ENCODE data around the gene PLTP.
A peak's percentile ranks its signal among the peaks of the same experiment; 100 is the strongest.
"Not testable (repeated sequence)": the region's sequence is repeated elsewhere in the genome, so short reads cannot be mapped to it uniquely, and the experiment has no call there.

The PLTP gene

DNA sequence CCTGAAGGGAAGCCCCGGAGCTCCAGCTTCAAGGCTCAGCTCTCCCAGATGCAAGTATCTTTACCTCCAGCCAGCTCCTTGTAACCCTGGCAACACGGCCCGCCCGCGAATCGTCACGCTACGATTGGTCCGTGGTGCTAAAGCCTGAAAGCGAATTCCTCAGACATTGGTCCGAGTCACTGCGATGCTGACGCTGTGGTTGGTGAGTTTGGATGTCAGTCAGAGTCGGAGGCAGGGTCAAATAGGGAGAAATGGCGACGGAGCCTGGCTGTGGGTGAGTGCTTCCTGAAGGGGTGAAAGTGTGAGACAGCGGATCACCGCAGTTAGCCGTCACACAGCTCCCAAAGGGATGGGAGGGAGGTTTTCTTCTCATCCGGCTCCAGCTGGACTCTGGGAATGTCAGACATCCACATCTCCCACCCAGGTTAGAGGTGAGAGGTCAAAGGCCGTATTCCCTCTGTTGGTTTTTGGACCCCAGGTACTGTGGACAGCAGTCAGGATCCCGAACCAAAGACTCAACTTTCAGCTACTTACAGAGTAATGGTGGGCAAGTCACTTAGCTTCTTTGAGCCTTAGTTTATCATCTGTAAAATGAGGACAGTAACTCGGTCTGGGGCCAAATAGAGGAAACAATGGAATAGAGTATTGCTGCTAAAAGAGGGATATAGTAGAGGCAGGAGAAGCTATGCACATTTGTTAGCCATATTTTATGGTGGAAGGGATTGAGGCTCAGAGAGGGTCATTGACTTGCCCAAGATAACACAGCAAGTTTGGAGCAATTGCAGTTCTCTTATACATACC is 30.8 kb downstream of the PLTP start, which contains the start of gene ZSWIM1:
Gene ZSWIM1, plus strand, starts transcription at position 240 of the 801 bp plus-strand sequence. CDS start 1,366 bp downstream, outside the sequence.
- Histone ChIP-seq H3K36me3 (ENCODE audit: control insufficient read depth, insufficient read depth, low read length) (peaks cover 44% of the 10 kb centered on the region), H3K9ac (ENCODE audit: low read depth, low read length) (peak within 1 kb of the TSS; percentile 66), H3K27me3 (ENCODE audit: control insufficient read depth, insufficient read depth, low read length) (no peaks in the 10 kb centered on the region), H3K27ac (ENCODE audit: low read depth, low read length) (peak within 1 kb of the TSS; percentile 85), H3K4me3 (ENCODE audit: low read depth, low read length) (peak within 1 kb of the TSS; percentile 88), H3K9me3 (ENCODE audit: control insufficient read depth, insufficient read depth, low read length) (no peaks in the 10 kb centered on the region), H3K4me1 (ENCODE audit: control insufficient read depth, insufficient read depth, low read length) (no peaks in the 10 kb centered on the region)

DNA sequence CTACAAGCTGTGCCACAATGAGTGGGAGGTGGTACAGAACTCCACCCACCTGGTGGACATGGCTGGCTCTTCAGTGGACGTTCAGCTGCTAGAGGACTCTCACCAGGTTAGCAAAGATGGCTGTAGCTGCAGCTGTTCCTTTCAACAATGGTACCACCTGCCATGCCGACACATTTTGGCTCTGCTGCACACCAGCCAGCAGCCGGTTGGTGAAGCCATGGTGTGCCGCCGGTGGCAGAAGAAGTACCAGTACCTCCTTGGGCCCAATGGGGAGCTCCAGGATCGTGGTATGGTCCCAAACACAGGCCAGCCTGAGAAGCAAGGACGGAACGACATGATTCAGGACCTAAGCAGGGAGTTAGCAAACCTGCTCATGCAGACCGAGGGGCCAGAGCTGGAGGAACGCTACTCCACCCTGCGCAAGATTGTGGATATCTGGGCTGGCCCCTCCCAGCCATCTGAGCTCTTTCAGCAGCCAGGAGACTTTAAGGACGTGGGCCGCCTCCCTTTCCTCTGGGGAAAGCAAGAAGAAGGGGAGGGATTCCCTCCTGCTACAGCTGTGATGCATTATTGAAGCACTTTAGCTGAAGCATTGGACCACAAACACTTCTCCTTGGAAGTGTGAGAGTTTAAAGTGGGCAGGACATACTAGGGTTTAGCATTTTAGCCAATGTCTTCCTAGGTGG is 33.7 kb downstream of the PLTP start:
- H3K4me1 ChIP-seq (ENCODE audit: control insufficient read depth, insufficient read depth, low read length), result no peaks in the 10 kb centered on the region
- H3K4me3 ChIP-seq (ENCODE audit: low read depth, low read length), result no peak overlapping the region
- H3K36me3 ChIP-seq (ENCODE audit: control insufficient read depth, insufficient read depth, low read length), result peaks cover 30% of the 10 kb centered on the region
- H3K27me3 ChIP-seq (ENCODE audit: control insufficient read depth, insufficient read depth, low read length), result no peaks in the 10 kb centered on the region
- H3K9ac ChIP-seq (ENCODE audit: low read depth, low read length), result no peak overlapping the region
- H3K27ac ChIP-seq (ENCODE audit: low read depth, low read length), result no peak overlapping the region
- no peaks in the 10 kb centered on the region for H3K9me3 ChIP-seq (ENCODE audit: control insufficient read depth, insufficient read depth, low read length)

DNA sequence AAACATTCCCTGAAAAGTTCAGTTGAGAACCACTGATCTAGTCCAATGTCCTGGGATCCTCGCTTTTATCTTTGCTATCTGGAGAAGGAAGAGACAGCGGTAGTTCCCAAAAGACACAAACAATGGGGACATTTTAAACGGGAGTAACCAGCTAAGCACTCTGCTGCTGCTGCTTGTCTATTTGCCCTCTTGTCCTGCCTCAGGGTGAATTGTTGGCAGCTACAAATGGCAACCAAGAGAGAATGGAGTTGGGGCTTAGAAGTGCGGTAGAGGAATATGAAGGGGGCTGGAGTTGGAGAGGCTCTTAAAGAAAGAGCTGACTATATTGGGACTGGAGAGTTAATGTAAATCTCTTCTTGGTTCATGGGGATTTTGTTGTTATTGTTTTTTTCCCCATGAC is 37.4 kb downstream of the PLTP start:
- Histone ChIP-seq H3K9ac (ENCODE audit: low read depth, low read length) (no peak overlapping the region), H3K9me3 (ENCODE audit: control insufficient read depth, insufficient read depth, low read length) (no peaks in the 10 kb centered on the region), H3K27ac (ENCODE audit: low read depth, low read length) (no peak overlapping the region), H3K4me1 (ENCODE audit: control insufficient read depth, insufficient read depth, low read length) (no peaks in the 10 kb centered on the region), H3K4me3 (ENCODE audit: low read depth, low read length) (no peak overlapping the region), H3K36me3 (ENCODE audit: control insufficient read depth, insufficient read depth, low read length) (peaks cover 19% of the 10 kb centered on the region), H3K27me3 (ENCODE audit: control insufficient read depth, insufficient read depth, low read length) (no peaks in the 10 kb centered on the region)

DNA sequence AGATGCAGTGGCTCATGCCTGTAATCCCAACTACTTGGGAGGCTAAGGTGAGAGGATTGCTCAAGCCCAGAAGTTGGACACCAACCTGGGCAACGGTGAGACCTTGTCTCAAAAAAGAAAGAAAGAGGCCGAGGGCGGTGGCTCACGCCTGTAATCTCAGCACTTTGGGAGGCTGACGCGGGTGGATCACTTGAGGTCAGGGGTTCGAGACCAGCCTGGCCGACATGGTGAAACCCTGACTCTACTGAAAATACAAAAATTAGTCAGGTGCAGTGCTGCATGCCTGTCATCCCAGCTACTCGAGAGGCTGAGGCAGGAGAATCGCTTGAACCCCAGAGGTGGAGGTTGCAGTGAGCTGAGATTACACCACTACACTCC is 37.9 kb downstream of the PLTP start:
- H3K4me3 ChIP-seq (ENCODE audit: low read depth, low read length); H3K9me3 ChIP-seq (ENCODE audit: control insufficient read depth, insufficient read depth, low read length); H3K27me3 ChIP-seq (ENCODE audit: control insufficient read depth, insufficient read depth, low read length); H3K9ac ChIP-seq (ENCODE audit: low read depth, low read length); H3K27ac ChIP-seq (ENCODE audit: low read depth, low read length); H3K4me1 ChIP-seq (ENCODE audit: control insufficient read depth, insufficient read depth, low read length): not testable (repeated sequence)
- peaks cover 19% of the 10 kb centered on the region for H3K36me3 ChIP-seq (ENCODE audit: control insufficient read depth, insufficient read depth, low read length)

DNA sequence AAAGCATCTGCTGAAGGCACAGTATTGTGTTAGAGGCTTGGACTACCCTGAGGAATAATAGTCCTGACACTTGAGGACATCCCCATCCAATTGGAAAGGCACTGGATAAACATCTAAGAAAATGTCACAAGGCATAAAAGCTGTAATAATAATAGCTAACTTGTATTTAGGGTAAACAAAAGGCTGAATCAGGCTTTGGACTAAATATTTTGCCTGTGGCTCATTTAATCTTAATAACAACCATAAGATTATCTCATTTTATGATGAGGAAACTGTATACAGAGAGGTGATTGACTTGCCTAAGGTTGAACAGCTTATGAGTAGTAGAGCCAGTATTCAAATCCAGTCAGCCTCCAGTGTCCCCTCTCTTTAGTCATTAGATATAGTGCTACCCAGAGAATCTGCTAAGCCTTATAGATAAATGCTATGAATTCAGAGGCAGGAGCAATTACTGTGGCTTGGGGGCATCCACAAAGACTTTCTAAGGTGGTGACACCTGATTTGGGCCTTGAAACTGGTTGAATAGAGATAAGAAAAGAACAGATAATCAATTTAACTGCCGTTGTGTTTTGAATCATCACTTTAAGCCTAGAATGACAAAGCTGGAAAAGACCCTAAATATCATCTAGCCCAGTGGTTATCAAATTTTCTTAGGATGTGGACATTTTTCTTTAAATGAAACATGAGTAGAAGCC is 38.4 kb downstream of the PLTP start:
- Histone ChIP-seq H3K4me3 (ENCODE audit: low read depth, low read length) (no peak overlapping the region), H3K9me3 (ENCODE audit: control insufficient read depth, insufficient read depth, low read length) (no peaks in the 10 kb centered on the region), H3K27ac (ENCODE audit: low read depth, low read length) (no peak overlapping the region), H3K36me3 (ENCODE audit: control insufficient read depth, insufficient read depth, low read length) (peaks cover 19% of the 10 kb centered on the region), H3K27me3 (ENCODE audit: control insufficient read depth, insufficient read depth, low read length) (no peaks in the 10 kb centered on the region), H3K9ac (ENCODE audit: low read depth, low read length) (no peak overlapping the region), H3K4me1 (ENCODE audit: control insufficient read depth, insufficient read depth, low read length) (no peaks in the 10 kb centered on the region)

DNA sequence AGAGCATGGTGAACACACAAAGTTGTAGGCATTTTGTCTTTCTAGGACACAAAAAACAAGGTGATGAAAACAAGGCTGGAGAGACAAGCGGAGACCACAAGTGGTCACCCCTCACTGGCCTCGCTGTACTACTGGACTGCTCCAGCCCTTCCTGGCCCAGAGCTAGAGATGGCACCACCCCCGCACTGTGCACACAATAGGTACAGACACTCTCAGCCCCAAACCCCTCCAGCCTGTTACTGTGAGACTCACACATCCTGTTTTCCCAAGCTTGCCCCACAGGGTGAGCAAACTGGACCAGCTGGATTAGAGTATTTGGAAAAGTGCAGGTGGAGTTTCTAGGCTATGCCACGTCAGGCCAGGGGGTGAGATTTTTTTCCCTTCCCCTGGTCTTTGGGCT is 39.3 kb downstream of the PLTP start:
- Histone ChIP-seq H3K36me3 (ENCODE audit: control insufficient read depth, insufficient read depth, low read length) (peaks cover 11% of the 10 kb centered on the region), H3K4me1 (ENCODE audit: control insufficient read depth, insufficient read depth, low read length) (no peaks in the 10 kb centered on the region), H3K4me3 (ENCODE audit: low read depth, low read length) (no peak overlapping the region), H3K27ac (ENCODE audit: low read depth, low read length) (no peak overlapping the region), H3K27me3 (ENCODE audit: control insufficient read depth, insufficient read depth, low read length) (no peaks in the 10 kb centered on the region), H3K9ac (ENCODE audit: low read depth, low read length) (no peak overlapping the region), H3K9me3 (ENCODE audit: control insufficient read depth, insufficient read depth, low read length) (no peaks in the 10 kb centered on the region)

DNA sequence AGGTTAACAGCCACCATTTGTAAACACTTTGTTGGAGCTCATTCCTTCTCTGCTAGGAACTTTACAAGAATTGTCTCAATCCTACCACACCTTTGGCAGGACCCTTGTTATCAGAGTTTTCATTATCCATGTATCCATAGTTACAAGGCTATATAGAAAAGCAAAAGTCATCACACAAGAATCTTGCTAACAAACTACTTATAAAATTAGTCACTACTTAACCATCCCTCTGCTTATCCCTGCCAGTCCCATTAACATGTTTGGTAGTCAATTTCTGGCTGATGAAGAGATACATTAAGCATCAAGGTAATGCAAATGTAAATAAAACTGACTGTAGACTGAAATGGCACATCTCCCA is 44.2 kb downstream of the PLTP start:
- H3K36me3 ChIP-seq (ENCODE audit: control insufficient read depth, insufficient read depth, low read length), result no peaks in the 10 kb centered on the region
- H3K4me3 ChIP-seq (ENCODE audit: low read depth, low read length), result no peak overlapping the region
- no peaks in the 10 kb centered on the region for H3K9me3 ChIP-seq (ENCODE audit: control insufficient read depth, insufficient read depth, low read length)
- no peaks in the 10 kb centered on the region for H3K27me3 ChIP-seq (ENCODE audit: control insufficient read depth, insufficient read depth, low read length)
- no peaks in the 10 kb centered on the region for H3K4me1 ChIP-seq (ENCODE audit: control insufficient read depth, insufficient read depth, low read length)
- H3K27ac ChIP-seq (ENCODE audit: low read depth, low read length), result no peak overlapping the region
- H3K9ac ChIP-seq (ENCODE audit: low read depth, low read length), result no peak overlapping the region

DNA sequence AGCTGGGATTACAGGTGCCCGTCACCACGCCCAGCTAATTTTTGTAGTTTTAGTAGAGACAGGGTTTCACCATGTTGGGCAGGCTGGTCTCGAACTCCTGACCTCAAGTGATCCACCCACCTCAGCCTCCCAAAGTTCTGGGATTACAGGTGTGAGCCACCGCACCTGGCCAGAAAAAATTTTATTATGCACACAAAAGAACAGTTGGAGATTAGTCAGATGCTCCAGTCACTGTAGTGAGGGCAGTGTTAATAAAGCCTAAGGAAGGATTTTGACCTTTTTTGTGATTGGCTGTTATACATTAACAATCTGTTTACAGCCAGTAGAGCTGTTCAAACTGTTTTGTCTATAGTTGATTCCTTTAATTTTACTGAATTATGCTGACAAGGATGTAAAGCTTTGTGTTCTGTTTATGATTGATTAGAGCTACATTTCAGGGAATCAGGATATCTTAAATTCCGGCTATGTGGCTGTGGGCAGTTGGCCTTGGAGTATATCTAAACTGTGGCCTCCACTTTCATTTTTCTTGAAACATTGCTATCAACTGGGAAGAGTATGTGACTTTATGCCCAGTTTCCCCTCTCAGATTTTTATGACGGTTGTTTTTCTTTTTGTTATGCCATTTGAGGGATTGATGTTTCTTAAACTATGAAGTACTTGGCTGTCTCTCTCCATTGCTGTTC is 44.7 kb downstream of the PLTP start:
- Histone ChIP-seq H3K36me3 (ENCODE audit: control insufficient read depth, insufficient read depth, low read length) (no peaks in the 10 kb centered on the region), H3K27me3 (ENCODE audit: control insufficient read depth, insufficient read depth, low read length) (no peaks in the 10 kb centered on the region), H3K27ac (ENCODE audit: low read depth, low read length) (no peak overlapping the region), H3K9me3 (ENCODE audit: control insufficient read depth, insufficient read depth, low read length) (no peaks in the 10 kb centered on the region), H3K4me1 (ENCODE audit: control insufficient read depth, insufficient read depth, low read length) (no peaks in the 10 kb centered on the region), H3K9ac (ENCODE audit: low read depth, low read length) (no peak overlapping the region), H3K4me3 (ENCODE audit: low read depth, low read length) (no peak overlapping the region)

DNA sequence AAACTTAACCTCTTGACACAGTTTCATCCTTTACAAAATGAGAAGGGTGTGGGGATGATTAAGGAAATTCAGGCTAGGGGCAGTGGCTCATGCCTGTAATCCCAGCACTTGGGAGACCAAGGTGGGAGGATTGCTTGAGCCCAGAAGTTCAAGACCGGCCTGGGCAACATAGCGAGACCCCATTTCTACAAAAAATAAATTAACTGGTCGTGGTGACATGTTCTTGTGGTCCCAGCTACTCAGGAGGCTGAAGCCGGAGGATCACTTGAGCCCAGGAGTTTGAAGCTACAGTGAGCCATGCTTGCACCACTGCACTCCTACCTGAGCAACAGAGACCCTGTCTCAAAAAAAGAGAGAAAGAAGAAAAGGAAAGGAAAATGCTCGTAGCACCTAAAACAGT is 45.5 kb downstream of the PLTP start:
- H3K4me1 ChIP-seq (ENCODE audit: control insufficient read depth, insufficient read depth, low read length), result no peaks in the 10 kb centered on the region
- H3K4me3 ChIP-seq (ENCODE audit: low read depth, low read length), result no peak overlapping the region
- no peaks in the 10 kb centered on the region for H3K9me3 ChIP-seq (ENCODE audit: control insufficient read depth, insufficient read depth, low read length)
- H3K27ac ChIP-seq (ENCODE audit: low read depth, low read length), result no peak overlapping the region
- H3K9ac ChIP-seq (ENCODE audit: low read depth, low read length), result no peak overlapping the region
- no peaks in the 10 kb centered on the region for H3K36me3 ChIP-seq (ENCODE audit: control insufficient read depth, insufficient read depth, low read length)
- H3K27me3 ChIP-seq (ENCODE audit: control insufficient read depth, insufficient read depth, low read length), result no peaks in the 10 kb centered on the region

DNA sequence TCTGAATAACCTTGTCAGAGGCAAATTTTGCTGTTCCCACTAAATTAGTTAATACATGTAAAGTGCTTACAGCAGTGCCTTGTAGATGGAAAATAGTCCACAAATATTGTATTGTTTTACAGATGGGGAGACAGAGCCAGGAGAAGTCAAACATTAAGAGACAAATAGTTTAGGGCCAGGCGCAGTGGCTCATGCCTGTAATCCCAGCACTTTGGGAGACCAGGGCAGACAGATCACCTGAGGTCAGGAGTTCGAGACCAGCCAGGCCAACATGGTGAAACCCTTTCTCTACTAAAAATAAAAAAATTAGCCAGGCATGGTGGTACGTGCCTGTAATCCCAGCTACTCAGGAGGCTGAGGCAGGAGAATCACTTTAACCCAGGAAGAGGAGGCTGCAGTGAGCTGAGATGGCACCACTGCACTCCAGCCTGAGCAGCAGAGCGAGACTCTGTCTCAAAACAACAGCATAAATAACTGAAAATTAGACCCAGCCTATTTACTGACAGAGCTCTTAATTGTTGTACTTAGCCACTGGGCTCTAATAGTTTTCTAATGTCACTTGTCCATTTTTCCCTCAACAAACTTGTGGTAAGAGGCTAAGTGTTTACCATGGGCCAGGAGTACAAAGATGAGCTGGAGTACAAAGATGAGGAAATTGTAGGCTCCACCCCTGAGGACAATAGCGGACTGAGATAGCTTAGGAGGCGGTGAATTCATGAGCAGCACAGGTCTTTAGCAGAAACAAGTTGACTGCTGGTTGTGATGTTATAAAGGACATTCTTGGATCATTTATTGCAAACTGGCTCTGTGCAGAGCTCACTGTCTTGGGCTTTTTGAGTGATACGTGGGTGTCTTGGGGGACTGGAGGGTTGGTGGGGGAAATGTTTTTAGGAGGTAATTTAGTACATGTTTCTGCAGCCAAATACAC is 48.1 kb downstream of the PLTP start:
- no peaks in the 10 kb centered on the region for H3K36me3 ChIP-seq (ENCODE audit: control insufficient read depth, insufficient read depth, low read length)

More for the DNA sequence above, 48.1 kb downstream of the PLTP start:
- Histone ChIP-seq H3K27ac (ENCODE audit: low read depth, low read length) (no peak overlapping the region), H3K9ac (ENCODE audit: low read depth, low read length) (no peak overlapping the region), H3K27me3 (ENCODE audit: control insufficient read depth, insufficient read depth, low read length) (no peaks in the 10 kb centered on the region), H3K4me1 (ENCODE audit: control insufficient read depth, insufficient read depth, low read length) (peaks cover 11% of the 10 kb centered on the region; the same call in 1 of the 2 replicates), H3K9me3 (ENCODE audit: control insufficient read depth, insufficient read depth, low read length) (no peaks in the 10 kb centered on the region), H3K4me3 (ENCODE audit: low read depth, low read length) (no peak overlapping the region)

All from HUES48 (cell line).